NCI-H2227 (cell line): Measurements from ENCODE around the gene SLC39A3.
A peak's percentile ranks its signal among the peaks of the same experiment; 100 is the strongest.
"Not testable (repeated sequence)": the region's sequence is repeated elsewhere in the genome, so short reads cannot be mapped to it uniquely, and the experiment has no call there.

Experiments
- DNase-seq: peaks from one replicate; lab custom pipeline; 2025; ENCODE audit not compliant: unreplicated experiment; lab: John Stamatoyannopoulos, UW

Gene SLC39A3

GRCh38 chr19:2723345-2723715 is 16.5 kb downstream of the SLC39A3 start:
- DNase-seq: no peak

GRCh38 chr19:2722541-2723344 is 17.1 kb downstream of the SLC39A3 start:
- DNase-seq: peak; percentile 16

GRCh38 chr19:2721570-2722540 is 18.0 kb downstream of the SLC39A3 start:
- DNase-seq: peak; percentile 9

- peak; percentile 25 for DNase-seq
Observed at GRCh38 chr19:2720777-2721569, 18.8 kb downstream of the SLC39A3 start, which contains the start of gene DIRAS1. Gene DIRAS1, minus strand, starts transcription at chr19:2721372. Its CDS starts 3,566 bp downstream, at chr19:2717806.

- DNase-seq: peak; percentile 26
Observed at GRCh38 chr19:2719920-2720776, 19.7 kb downstream of the SLC39A3 start.

GRCh38 chr19:2719232-2719735 is 20.5 kb downstream of the SLC39A3 start:
- DNase-seq: no peak

- DNase-seq: no peak
Observed at GRCh38 chr19:2717638-2718541, 21.9 kb downstream of the SLC39A3 start.

GRCh38 chr19:2716722-2717637 is 22.8 kb downstream of the SLC39A3 start:
- no peak for DNase-seq

- DNase-seq: no peak
Observed at GRCh38 chr19:2716275-2716650, 23.6 kb downstream of the SLC39A3 start.

GRCh38 chr19:2715470-2716274 is 24.1 kb downstream of the SLC39A3 start:
- DNase-seq: no peak

- DNase-seq: no peak
Observed at GRCh38 chr19:2714531-2715269, 25.1 kb downstream of the SLC39A3 start.

GRCh38 chr19:2714102-2714501 is 25.7 kb downstream of the SLC39A3 start:
- not testable (repeated sequence) for DNase-seq

GRCh38 chr19:2713170-2713569 is 26.6 kb downstream of the SLC39A3 start:
- not testable (repeated sequence) for DNase-seq

GRCh38 chr19:2711875-2712205 is 28.0 kb downstream of the SLC39A3 start:
- DNase-seq: no peak

- DNase-seq: no peak
Observed at GRCh38 chr19:2711172-2711874, 28.5 kb downstream of the SLC39A3 start.

GRCh38 chr19:2706251-2706650 is 33.6 kb downstream of the SLC39A3 start:
- no peak for DNase-seq
